Endometrial microvascular endothelial cells (primary cell): ENCODE results near the gene HUWE1. TPM values are rescaled to one million over a fixed set of nuclear protein-coding genes. Genes with fewer than 3 reads are reported as not detected.

Source experiments
- in situ Hi-C: cut with HindIII; loops from 2 replicates; pipeline ENCODE4 v1.10.0; 2017; ENCODE audit warnings: low sequenced_read_pairs, low pct_unique_long_range_greater_than_20kb; ENCODE audit errors: inconsistent ontology term
- total RNA-seq: library from RNA; depleted of rRNA; stranded (reverse); fragments of >200 nt; gene quantifications from one replicate; pipeline ENCODE4 v1.2.3, GENCODE V29; 2015; ENCODE audit errors: inconsistent ontology term

Gene HUWE1
- total RNA-seq, 1 donor from 2014 or later, result 97.4 TPM

DNA sequence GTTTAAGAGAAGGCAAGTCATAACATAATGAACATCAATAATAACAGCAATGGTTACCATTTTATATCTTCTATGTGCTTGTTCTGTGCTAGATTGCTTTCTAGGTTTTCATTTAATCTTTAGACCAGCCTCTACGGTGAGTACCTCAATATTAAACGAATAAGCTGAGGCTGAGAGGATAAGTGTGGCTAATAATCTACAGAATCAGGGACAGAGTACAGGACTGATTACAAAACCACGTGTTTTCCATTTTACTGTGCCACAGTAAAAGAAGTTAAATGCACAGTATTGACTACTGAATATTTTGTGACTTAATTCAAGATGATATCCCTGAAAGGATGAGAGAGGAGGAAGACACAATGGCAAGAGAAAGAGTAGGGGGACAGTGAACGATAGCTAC lies 56.3 kb downstream of the HUWE1 start:
- in situ Hi-C loops, result no loop called here

DNA sequence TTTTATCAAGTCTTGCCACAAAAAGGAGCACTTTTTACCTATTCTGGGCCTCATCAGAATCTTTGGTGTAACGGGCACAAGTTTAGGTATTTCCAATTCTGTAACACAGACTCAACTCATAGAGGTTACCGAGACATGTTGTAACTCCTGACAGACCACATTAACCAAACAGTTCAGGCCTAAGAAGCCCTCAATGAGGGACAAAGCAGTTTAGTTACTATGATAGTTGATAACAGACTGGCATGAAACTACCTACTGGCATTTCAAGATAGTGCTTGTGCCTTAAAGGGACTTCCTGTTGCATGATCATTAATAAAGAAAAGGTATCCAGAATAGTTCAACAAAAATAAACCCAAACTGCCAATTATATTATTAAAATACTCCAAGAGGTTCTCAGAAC lies 64.1 kb downstream of the HUWE1 start:
- in situ Hi-C loops, result no loop called here

DNA sequence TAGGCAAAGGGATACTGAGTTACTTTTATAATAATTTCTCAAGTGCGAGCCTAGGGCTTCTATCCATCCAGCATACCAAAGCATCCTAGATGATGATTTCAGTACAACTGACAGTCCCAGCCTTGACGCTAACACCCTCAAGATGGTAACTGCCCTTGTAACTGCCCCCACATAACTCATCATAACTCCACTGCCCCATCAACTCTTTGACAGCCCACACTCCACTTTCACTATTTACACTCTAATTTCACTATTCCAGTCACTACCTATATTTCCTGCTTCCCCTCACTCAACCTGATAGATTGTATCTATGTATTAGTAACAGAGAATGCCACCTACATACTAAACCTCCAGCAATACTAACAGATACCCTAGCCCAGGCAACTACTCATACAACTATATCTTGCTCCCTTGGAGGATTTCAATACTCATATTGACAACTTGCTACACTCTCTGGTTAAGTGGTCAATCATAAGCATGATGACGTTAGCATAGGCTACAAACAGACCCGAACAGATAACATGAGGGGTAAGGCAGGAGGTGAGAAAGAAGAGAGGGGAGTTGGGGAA lies 65.0 kb downstream of the HUWE1 start:
- in situ Hi-C loops, result no loop called here

DNA sequence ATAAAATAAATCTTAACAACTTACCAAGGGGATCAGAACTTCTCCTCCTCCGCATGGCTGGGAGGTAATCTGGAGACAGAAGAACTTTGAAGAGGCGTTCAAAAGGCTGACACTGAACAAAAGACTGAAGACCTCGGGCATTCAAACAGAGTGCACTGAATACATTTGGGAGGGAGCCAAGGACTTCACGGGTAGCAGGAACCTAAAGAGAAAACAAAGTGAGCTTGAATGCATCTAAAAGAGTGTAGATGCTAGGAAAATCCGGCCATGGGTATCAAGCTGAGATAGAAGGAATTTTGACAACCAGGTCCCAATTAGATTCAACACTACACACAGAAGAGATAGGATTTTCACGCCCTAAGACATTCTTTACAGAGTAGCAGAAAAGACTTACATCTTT lies 69.6 kb downstream of the HUWE1 start:
- in situ Hi-C loops, result no loop called here

DNA sequence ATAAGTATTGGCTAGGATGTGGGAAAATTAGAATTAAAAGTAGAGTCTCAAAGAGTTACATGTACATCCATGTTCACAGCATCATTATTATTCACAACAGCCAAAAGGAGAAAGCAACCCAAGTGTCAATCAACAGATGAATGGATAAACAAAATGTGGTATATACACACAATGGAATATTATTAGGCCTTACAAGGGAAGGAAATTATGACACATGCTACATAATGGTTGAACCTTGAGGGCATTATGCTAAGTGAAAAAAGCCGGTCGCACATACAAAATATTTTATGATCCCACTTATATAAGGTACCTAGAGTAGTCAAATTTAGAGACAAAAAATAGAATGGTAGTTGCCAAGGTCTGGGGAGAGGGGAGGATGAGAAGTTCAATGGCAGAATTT lies 80.1 kb downstream of the HUWE1 start:
- in situ Hi-C loops, result no loop called here

DNA sequence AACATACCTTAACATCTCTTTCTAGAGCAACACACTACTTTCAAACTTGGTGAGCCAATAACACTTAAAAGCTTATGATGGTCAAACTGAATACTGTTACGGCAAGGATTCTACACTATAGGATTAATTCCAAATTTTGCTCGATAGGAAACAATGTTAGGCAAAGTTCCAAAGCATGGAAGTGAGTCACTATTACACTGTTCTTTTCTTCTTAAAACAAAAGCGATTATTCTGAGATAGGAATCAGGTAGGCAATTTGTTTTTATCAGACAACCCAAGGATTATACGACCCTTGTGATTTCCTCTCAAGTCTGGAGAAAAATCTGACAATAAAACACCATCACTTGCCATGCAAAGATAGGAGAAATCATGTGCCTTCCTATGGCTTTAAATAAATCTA lies 81.5 kb downstream of the HUWE1 start:
- in situ Hi-C loops, result no loop called here

DNA sequence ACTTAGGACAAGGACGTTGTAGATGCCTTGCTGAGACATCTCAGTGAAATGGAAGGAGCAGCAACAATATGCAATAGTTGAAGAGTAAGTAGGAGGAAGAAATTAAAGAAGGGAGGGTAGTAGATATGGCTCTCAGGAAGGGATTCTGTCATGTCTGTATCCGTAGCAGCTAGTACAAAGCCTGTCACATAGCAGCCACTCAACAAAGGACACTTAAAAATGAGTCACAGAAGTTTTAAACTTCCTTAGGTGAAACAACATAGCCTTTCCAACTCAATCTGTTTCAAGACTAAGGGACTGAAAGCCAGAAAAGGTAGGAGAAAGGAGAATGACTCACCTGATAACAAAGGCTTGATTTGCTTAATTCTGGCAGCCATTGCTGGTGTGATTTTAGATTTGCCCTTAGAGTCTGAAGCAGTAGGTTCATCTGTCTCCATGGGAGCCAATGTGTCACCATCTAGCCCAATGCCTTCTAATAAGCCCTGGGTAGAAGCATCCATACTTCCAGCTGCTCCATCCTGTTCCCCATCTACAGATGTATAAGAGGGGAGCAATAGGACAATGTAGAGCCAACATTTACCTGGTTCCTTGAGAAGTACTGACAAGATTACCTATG lies 86.6 kb downstream of the HUWE1 start:
- in situ Hi-C loops, result no loop called here

DNA sequence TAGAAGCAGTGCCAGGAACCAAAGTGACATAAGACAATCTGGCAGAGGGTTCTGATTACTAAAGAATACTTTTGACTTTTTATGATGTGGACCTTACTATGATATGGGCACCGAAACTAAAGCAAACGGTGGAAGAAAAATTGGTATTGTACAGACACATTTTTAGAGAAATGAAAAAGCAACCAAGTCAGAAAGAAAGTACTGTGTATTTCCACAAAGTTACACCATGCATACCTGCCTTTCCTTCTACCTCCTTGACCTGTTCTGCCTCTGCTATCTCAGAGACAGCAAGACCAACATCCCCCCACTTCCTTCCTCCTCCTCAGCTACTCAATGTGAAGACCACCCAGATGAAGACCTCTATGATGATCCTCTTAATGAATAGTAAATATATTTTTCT lies 88.3 kb downstream of the HUWE1 start:
- in situ Hi-C loops, result no loop called here

DNA sequence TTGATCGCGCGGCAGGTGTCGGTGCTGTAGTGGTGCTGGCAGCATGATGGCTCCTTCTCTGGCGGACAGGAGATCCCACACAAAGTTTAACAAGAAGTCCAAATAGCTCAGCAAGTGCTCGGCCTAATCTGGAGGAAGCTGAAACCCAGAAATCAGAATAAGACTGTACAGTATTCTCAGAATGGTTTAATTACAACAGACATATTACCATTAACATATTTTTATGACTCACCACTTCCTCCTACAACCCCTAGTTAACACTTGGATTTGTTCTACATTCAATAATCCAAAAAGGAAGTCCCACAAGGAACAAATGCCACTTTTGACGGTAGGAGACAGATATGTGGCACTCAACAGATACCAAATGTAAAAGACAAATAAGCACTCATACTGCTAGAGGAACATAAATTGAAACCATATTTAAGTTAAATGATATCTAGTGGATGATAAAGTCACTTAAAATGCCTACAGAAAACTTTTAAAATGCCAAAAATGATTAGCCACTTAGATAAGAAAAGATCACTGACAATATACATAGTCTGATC lies 91.2 kb downstream of the HUWE1 start:
- in situ Hi-C loops, result no loop called here

DNA sequence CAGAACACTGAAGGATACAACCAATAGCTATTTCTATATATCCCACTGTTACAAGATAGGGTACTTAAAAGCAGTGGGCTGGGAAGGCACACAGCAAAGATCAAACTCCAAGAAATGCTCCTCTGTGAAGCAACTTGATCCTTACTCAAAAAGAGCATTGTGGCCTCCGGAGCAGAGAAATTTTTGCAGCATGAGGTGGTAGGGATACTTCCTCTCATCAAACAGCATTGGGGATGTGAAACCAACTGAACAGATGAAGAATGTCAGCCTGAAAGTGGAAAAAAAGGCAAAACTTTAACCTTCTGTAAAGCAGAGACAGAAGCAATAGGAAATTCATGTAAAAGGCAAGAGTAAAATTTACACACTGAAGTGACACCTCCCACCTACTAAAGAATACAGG lies 92.2 kb downstream of the HUWE1 start:
- in situ Hi-C loops, result no loop called here

DNA sequence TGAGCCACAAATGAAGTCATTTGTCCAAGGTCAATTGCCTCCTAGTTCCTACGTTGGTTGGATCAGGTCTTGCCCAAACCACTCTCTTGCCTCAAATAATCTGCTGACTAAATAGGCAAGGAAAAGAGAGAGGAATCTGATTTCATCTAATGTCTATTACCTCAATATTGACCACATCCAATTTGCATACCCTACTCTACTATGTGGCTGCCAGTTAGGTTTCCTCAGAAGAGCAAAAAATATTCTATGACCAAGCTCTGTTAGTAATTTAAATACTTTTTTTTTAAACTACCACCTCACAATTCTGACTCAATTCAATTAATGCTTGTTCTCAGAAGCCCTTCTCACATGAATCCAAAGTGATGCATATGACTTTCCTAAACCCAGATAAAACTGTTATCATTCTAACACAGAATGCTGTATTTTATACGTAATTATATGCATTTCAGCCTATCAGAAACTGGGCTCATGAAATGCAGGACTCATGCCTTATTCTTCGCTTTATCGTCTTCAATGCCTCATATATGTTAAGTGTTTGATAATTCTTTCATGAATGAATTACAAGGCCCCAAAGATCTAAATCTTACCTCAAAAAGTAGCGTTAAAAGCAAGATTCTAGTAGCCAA lies 98.6 kb downstream of the HUWE1 start:
- in situ Hi-C loops, result no loop called here

DNA sequence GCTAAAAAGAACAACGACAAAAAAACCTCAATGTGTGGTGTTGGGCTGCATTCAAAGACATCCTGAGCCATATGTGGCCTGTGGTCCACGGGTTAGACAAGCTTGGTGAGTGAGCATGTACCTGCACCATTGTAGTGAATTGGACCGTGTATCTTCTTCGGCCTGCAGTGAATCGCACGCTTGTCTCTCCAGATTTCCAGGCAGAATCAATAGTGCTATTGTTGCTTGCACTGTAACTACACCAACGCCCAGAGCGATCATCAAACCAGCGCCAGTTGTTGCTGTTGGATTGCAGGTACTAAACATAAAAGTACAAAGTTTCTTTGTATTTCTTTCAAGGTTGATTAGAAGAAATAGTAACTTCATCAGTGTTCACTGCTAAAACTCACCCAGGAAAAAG lies 101.6 kb downstream of the HUWE1 start:
- in situ Hi-C loops, result no loop called here

DNA sequence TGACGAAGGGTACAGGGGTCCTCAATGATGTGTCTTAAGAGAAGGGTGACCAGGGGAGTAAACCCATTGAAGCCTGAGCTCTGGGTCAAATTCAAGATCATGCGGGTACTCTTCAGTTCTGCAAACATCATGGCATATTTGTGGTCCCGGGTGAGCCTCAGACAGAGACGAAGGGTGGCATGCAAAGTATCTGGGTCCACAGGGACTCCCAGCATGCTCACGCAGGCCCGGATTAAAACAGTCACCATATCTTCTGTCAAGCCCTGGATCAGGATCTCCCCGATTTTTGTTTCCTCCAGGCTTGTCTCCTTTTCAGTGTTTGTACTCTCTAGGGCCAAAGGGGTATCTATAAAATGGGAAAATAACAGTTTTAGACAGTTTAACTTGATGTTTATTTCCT lies 102.9 kb downstream of the HUWE1 start:
- in situ Hi-C loops, result no loop called here

DNA sequence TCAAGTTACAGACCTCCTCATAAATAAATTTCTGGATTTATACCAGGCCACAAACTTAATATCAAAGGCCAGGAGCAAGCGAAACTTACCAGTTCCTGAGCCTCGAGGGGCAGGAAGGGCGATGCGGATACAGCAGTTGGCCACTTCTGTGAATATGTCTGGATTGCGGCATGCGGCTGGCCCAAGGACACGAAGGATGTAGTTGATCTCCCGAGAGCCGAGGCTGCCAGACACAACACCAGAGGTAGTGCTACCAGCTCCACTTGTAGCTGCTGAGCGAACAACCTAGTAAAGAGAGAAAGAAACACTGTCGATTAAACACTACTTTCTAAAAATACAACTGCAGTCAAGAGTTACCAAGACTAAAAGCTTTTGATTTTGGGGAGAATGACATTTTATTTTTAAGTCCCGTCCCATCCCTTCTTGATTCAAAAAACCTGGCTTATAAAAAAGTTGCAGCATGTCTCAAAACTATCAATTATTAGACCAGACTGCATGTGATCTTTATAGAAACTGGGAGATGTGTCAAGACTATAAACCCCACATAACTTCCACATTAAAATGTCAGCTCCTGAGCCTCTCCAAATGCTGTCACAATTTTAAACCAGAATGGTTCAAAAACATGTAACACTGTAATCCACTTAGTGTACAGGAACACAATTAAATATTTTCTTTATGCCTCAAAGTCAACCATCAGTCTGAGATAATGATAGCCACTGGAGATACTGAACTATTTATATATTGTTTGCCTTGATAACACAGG lies 105.6 kb downstream of the HUWE1 start:
- in situ Hi-C loops, result no loop called here

DNA sequence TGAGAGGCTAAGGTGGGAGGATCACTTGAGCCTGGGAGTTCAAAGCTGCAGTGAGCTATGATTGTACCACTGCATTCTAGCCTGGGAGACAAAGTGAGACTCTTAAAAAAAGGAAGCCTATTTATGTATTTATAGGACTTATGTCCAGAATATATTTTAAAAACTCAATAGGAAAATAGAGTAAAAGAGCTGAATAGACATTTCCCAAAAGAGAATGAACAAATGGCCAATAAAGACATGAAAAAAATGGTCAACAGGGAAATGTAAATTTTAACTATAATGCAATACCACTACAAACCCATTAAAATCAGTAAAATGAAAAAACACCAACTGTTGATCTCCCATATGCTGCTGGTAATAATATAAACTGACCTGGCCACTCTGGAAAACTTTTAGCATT lies 115.0 kb downstream of the HUWE1 start:
- in situ Hi-C loops, result no loop called here

DNA sequence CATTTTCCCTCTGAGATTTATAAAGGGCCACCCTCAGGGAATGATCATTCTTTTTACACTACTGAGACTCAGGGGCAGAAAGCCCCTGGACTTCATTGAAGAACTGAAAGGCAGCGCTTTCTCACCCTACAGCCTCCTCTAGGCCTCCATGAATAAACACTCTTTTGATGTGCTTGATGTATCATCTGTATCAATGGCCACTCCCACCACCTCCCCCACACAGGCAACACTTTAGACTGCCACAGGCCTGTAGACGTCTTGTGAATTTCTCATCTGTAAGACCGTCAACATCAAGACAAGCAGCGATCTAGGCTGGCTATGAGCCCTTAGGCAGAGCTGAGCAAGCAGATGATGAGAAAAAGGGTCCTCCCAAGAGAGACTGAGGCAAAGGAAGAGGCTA lies 123.2 kb downstream of the HUWE1 start:
- in situ Hi-C loops, result no loop called here

DNA sequence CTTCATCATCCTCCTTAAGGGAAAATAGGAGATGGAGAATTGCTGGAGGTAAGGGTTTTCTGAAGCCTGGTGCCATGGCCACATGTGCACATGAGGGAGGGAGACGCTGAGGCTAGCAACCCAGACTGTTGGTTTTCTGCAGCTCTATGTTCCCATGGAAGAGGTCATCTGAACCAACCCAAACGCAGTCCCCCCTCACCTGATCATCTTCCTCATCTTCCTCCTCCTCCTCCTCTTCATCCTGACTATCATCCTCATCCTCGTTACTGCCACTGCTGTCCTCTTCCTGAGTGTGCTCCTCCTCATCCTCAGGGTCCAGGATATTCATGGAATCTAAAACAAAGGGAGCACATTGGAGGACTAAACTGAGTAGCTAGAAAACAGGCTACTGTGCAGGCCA lies 124.6 kb downstream of the HUWE1 start:
- in situ Hi-C loops, result no loop called here

DNA sequence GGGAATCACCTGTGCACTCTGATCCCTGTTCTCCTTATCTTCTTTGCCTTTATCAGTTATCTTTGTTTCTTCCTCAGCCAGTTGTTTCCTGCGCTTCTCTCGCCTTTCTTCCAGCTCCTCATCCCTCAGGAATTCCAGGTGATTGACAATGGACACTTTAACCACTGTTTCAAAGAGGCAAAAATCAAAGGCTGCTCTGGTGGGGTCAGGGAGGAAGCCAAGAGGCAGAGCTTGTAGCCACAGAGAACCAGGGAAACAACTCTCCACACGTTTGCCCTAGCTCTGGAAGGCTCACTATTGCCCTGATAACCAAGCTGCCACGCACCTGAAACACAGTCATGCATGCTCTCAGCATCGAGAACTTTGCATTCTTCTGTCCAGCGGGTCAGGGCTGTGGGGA lies 127.9 kb downstream of the HUWE1 start:
- in situ Hi-C loops, result no loop called here

DNA sequence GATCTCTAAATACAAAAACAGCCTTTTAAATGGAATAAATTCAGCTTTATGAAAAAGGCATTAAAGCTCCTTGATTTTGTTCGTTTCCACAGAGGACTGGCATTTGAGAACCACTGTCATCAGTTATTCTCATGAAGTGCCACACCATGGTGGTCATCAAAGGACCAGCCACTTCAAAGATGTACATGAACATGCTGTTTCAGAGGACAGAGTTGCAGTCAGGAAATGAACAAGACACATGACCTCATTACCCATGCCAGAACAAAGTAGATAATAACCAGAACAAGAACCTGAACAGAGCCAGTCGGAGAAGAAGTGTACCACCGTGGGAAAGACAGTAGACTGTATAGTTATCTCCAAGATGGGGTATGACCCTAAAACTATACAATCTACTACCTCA lies 129.7 kb downstream of the HUWE1 start:
- in situ Hi-C loops, result no loop called here
